GM10248 (cell line): ENCODE data around the gene BRSK2.

Experiments used
- CTCF ChIA-PET: fragments of 300-600 bp; sonication (Branson Sonifier 250); formaldehyde crosslinking; extraction: SDS; loops from one replicate; lab custom pipeline; 2021; ENCODE audit warnings: antibody characterized with exemption; lab: Yijun Ruan, JAX
- POLR2A ChIA-PET: fragments of 350-650 bp; sonication (Branson Sonifier 250); formaldehyde crosslinking; extraction: SDS; loops from one replicate; lab custom pipeline; 2020; ENCODE audit warnings: antibody characterized with exemption; lab: Yijun Ruan, JAX
- DNase-seq: peaks from one replicate; pipeline ENCODE4 v3.0.0; 2012; ENCODE audit errors: extremely low spot score
- CTCF ChIP-seq: IDR thresholded peaks from 2 replicates; pipeline ENCODE4 v1.5.1; 2012; ENCODE audit warnings: mild to moderate bottlenecking, low read depth; ENCODE audit errors: extremely low read depth, missing control alignments, control extremely low read depth

Gene BRSK2

DNA sequence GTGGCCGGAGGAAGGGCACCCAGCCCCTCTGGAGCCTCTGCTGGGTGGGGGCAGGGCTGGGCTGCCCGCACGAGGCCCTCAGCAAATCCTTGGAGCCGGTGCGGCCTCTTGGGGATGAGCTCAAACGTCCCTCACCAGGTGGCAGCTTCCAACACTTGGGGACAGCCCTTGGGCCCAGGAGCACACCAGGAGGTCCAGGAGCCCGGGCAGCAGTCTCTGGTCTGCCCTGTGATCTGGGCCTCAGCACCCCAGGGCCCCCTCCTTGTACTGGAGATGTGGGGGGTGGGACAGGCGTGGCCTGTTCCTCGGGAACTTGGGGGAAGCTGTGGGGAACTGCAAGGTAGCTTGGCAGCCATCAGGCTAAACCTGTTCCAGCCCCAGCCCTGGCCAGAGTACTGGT is 56.9 kb downstream of the BRSK2 start:
- TF ChIP-seq CTCF, result no peak
- ChIA-PET POLR2A (no interaction called here), CTCF (no interaction called here)
- no peak for DNase-seq

DNA sequence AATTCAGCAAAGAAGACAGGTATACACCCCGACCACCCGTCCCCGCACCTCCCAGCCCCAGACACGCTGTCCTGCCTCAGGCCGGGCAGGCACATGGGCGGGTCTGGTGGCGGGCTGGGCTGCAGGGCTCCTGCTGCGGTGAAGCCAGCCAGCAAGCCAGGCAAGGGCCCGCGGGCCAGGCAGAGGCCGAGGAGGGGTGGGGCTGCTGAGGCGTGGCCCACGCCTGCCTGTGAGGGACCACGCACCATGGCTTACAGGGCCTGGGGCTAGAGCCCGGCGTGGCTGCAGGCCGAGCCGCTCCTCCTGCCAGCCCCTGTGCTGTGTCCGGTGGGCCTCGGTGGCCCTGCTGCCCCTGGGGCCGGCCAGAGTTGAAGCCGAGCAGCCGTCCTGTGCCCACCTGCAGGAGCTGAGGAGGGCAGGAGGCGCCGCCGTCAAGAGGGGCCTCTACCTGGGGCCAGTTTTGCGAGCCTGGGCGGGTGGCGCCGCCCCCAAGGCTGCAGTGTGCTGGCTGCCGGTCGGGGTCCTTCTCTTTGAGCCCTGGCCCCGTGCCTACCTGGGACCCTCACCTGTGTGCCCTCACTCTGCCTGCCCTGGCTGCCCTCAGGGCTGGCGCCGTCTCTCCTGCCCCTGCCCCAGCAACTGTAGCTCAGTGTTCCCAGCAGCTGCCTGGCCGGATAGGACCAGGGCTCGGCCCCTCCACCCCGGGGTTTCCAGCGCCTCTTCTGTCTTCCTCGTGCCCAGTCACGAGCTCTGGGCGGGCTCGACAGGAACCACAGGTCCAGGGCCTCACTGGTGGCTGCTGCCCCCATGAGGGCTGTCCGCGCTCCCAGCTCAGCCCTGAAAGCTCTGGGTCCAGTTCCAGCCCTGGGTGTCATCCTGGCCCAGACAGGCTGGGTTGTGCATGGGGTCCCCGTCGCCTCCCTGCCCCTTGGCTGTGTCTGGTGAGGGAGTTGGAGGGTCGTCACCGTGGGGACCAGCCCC is 58.4 kb downstream of the BRSK2 start:
- TF ChIP-seq CTCF, result no peak
- DNase-seq, result no peak
- ChIA-PET POLR2A (no interaction called here), CTCF (no interaction called here)

DNA sequence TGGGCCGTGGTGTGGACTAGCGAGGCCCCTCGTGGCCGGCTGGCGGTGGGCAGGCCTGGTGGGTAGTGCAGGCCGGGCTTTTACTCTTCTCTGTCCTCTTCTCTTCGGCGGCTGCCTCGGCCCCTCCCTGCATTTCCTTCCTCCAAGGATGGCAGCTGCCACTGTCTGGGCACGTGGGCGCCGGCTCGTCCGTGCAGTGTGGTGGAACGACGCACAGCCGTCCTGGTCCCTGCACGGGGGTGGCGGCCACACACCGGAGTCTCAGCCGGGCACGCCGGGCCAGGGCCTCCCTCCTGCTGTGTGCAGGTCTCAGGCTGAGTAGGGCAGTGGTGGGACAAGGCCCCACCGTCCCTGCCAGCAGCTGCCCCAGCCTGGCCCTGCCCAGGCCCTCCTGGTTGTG is 59.1 kb downstream of the BRSK2 start:
- no peak for DNase-seq
- no peak for TF ChIP-seq CTCF
- ChIA-PET POLR2A (no interaction called here), CTCF (no interaction called here)

DNA sequence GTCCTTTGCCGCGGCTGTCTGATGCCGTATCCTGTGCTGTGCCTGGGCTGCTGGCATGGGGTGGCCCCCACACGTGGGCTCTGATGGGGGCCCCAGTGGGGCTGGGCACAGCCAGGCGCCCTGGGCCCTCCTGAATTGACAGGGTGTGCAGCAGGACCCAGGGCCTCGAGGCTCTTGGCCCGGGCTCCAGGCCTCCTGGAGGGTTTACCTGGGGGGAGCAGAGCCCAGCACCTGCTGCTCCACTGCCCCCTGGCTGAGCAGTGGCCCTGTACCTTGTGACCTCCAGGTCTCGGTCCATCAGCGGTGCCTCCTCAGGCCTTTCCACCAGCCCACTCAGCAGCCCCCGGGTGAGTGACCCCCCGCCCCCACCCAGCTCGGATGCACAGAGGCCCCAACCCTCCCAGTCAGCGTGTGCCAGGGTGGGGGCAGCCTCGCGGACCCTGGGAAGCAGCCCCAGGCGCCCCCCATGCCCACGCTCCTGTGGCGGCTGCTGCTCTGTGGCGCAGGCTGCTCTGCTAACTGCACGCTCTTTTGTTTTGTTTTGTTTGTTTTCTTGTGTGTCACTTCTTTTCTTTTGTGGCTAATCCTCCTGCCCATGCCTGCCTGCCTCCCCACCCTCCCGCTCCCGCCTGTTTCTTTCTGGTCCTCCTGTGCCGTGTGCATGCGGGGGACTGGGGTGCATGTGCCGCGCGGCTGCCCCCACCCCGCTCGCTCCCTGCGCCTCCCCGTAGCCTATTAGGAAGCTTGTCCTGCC is 59.9 kb downstream of the BRSK2 start:
- TF ChIP-seq CTCF, result no peak
- ChIA-PET CTCF (no interaction called here), POLR2A (no interaction called here)
- DNase-seq, result no peak

- DNase-seq, result no peak
- POLR2A ChIA-PET, result no interaction called here
- no peak for TF ChIP-seq CTCF
- CTCF ChIA-PET, result interaction anchor here (0.6 kb wide), 1 partner anchor 124 kb away, joined by 3 read pairs; no protein-coding TSS in a partner anchor
Measured at GRCh38 chr11:1450344-1450875, 60.7 kb downstream of the BRSK2 start.

DNA sequence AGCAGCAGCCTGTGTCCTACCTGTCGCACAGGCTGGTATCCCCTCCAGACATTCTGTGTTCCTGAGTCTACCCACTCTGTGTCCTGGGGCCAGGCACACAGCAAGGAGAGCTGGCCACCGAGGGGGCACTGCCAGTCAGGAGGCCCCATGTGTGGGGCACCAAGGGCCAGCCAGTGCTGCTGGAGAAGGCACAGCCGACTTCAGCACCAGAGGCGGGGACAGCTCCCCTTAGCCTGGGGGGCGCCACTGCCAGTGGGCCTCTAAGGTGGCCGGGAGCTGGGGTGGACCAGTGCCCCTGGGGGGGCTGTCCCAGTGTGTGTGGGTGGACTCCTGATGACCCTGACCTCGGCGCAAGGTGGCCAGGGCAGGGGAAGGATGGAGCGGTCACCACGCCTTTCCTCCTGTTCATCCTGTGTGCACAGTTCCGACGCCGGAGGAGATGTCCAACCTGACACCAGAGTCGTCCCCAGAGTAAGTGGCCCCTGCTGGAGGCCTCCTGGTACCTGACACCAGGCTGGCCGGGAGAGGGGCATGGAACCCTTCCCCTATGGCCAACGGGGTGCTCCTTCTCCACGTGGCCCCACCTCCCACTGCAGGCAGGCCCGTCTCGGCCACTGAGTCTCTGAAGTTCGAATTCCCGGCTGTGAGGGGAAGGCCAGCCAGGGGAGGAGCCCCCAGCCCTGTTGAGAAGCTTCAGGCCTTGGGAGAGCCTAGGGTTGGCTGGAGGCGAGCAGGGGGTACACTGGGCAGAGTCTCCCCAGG is 61.4 kb downstream of the BRSK2 start:
- POLR2A ChIA-PET, result no interaction called here
- TF ChIP-seq CTCF, result no peak
- DNase-seq, result no peak
- CTCF ChIA-PET, result no interaction called here
